Measurements from ENCODE around the gene PDGFA. TPM values are rescaled to one million over a fixed set of nuclear protein-coding genes. Genes with fewer than 3 reads are reported as not detected.

Gene PDGFA
- total RNA-seq, 2 experiments from 2014 or later: 3.3 to 4.1 TPM

- DNase-seq: no peak
- H3K27me3 Mint-ChIP-seq: peaks cover 3% of the 10 kb centered on the region
- H3K4me3 Mint-ChIP-seq: no peak overlapping the region
- no peaks in the 10 kb centered on the region for H3K9me3 Mint-ChIP-seq
- H3K4me1 Mint-ChIP-seq: peaks cover 13% of the 10 kb centered on the region
- no peak overlapping the region for H3K27ac Mint-ChIP-seq
- no peaks in the 10 kb centered on the region for H3K36me3 Mint-ChIP-seq
Measured at GRCh38 chr7:455110-455928, 64.3 kb downstream of the PDGFA start.

GRCh38 chr7:454356-455109, 65.1 kb downstream of the PDGFA start:
- Mint-ChIP-seq H3K4me1 (peaks cover 13% of the 10 kb centered on the region), H3K9me3 (no peaks in the 10 kb centered on the region), H3K4me3 (no peak overlapping the region), H3K36me3 (no peaks in the 10 kb centered on the region), H3K27ac (no peak overlapping the region), H3K27me3 (peaks cover 3% of the 10 kb centered on the region)
- DNase-seq: no peak

- Mint-ChIP-seq H3K4me1 (peaks cover 14% of the 10 kb centered on the region), H3K27me3 (peaks cover 3% of the 10 kb centered on the region), H3K36me3 (no peaks in the 10 kb centered on the region), H3K9me3 (no peaks in the 10 kb centered on the region), H3K4me3 (no peak overlapping the region), H3K27ac (no peak overlapping the region)
- no peak for DNase-seq
Measured at GRCh38 chr7:453597-454306, 65.9 kb downstream of the PDGFA start.

- DNase-seq: no peak
- no peaks in the 10 kb centered on the region for H3K36me3 Mint-ChIP-seq
- peaks cover 14% of the 10 kb centered on the region for H3K4me1 Mint-ChIP-seq
- H3K4me3 Mint-ChIP-seq: no peak overlapping the region
- H3K27ac Mint-ChIP-seq: no peak overlapping the region
- no peaks in the 10 kb centered on the region for H3K9me3 Mint-ChIP-seq
- peaks cover 3% of the 10 kb centered on the region for H3K27me3 Mint-ChIP-seq
Measured at GRCh38 chr7:452791-453455, 66.7 kb downstream of the PDGFA start.

- H3K9me3 Mint-ChIP-seq: no peaks in the 10 kb centered on the region
- no peaks in the 10 kb centered on the region for H3K36me3 Mint-ChIP-seq
- peaks cover 14% of the 10 kb centered on the region for H3K4me1 Mint-ChIP-seq
- no peak overlapping the region for H3K4me3 Mint-ChIP-seq
- no peak for DNase-seq
- H3K27ac Mint-ChIP-seq: no peak overlapping the region
- peaks cover 3% of the 10 kb centered on the region for H3K27me3 Mint-ChIP-seq
Measured at GRCh38 chr7:452226-452751, 67.4 kb downstream of the PDGFA start.

- H3K27me3 Mint-ChIP-seq: peaks cover 3% of the 10 kb centered on the region
- no peak for DNase-seq
- peaks cover 14% of the 10 kb centered on the region for H3K4me1 Mint-ChIP-seq
- no peaks in the 10 kb centered on the region for H3K36me3 Mint-ChIP-seq
- peak overlapping the region; percentile 36 for H3K4me3 Mint-ChIP-seq
- no peaks in the 10 kb centered on the region for H3K9me3 Mint-ChIP-seq
- peak overlapping the region; percentile 44 for H3K27ac Mint-ChIP-seq
Measured at GRCh38 chr7:451255-452225, 68.1 kb downstream of the PDGFA start.

- H3K4me1 Mint-ChIP-seq: peaks cover 14% of the 10 kb centered on the region
- DNase-seq: no peak
- H3K36me3 Mint-ChIP-seq: no peaks in the 10 kb centered on the region
- no peaks in the 10 kb centered on the region for H3K9me3 Mint-ChIP-seq
- H3K27ac Mint-ChIP-seq: peak overlapping the region; percentile 44
- H3K27me3 Mint-ChIP-seq: peaks cover 3% of the 10 kb centered on the region
- H3K4me3 Mint-ChIP-seq: peak overlapping the region; percentile 36
Measured at GRCh38 chr7:450741-451140, 68.9 kb downstream of the PDGFA start.

GRCh38 chr7:450036-450435, 69.6 kb downstream of the PDGFA start:
- Mint-ChIP-seq H3K27ac (no peak overlapping the region), H3K4me1 (peaks cover 14% of the 10 kb centered on the region), H3K9me3 (no peaks in the 10 kb centered on the region), H3K36me3 (no peaks in the 10 kb centered on the region), H3K27me3 (peaks cover 3% of the 10 kb centered on the region), H3K4me3 (no peak overlapping the region)
- DNase-seq: no peak

- Mint-ChIP-seq H3K4me3 (peak overlapping the region; percentile 35), H3K27me3 (peaks cover 3% of the 10 kb centered on the region), H3K4me1 (peaks cover 14% of the 10 kb centered on the region), H3K36me3 (no peaks in the 10 kb centered on the region), H3K27ac (peak overlapping the region; percentile 72), H3K9me3 (no peaks in the 10 kb centered on the region)
- DNase-seq: no peak
Measured at GRCh38 chr7:449324-450019, 70.2 kb downstream of the PDGFA start.

GRCh38 chr7:447523-447922, 72.1 kb downstream of the PDGFA start:
- Mint-ChIP-seq H3K27ac (no peak overlapping the region), H3K4me3 (no peak overlapping the region), H3K27me3 (peaks cover 3% of the 10 kb centered on the region), H3K9me3 (no peaks in the 10 kb centered on the region), H3K4me1 (peaks cover 14% of the 10 kb centered on the region), H3K36me3 (no peaks in the 10 kb centered on the region)
- DNase-seq: no peak
